Stimulated activated CD8-positive, alpha-beta memory T cell treated with anti-CD3 and anti-CD28 coated beads, Interleukin-15, amount 100 ng/mL, for 48 hours (primary cell): ENCODE results near the gene ETAA1.

ENCODE experiments used
- DNase-seq, 2 donors: peaks; one replicate each; pipeline ENCODE4 v3.0.0-alpha.2; 2020; ENCODE audit warnings: low read depth in 2 of 2

Gene ETAA1

GRCh38 chr2:67397143-67397986 lies at the start of gene ETAA1:
TSS of gene ETAA1 (plus strand) at chr2:67397333. CDS start at chr2:67397449, 116 bp downstream.
- peak; percentile 87 for DNase-seq

GRCh38 chr2:67366832-67367412 lies 30.2 kb upstream of the ETAA1 start:
- DNase-seq, result no peak

- DNase-seq, result no peak
Measured at GRCh38 chr2:67374481-67374880, 22.7 kb upstream of the ETAA1 start.

DNA sequence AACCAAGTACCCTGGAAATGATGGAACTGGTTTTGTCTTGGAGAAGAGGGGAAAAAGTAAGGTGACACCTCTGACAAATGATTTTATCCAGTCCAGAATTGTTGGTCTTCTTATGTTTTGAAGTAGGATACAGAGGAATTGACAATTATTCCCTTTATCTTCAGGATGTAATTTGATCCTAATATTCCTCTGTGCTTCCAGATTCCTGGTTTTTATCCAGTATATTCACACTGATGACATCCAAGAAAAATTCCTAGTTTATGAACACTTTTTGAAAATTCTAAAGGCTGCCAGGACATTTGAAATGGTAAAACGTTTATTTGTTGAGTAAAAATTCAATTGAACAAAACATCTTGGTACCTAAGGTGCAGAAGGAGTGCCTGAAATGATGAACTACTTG lies 22.2 kb upstream of the ETAA1 start:
- DNase-seq, result no peak

DNA sequence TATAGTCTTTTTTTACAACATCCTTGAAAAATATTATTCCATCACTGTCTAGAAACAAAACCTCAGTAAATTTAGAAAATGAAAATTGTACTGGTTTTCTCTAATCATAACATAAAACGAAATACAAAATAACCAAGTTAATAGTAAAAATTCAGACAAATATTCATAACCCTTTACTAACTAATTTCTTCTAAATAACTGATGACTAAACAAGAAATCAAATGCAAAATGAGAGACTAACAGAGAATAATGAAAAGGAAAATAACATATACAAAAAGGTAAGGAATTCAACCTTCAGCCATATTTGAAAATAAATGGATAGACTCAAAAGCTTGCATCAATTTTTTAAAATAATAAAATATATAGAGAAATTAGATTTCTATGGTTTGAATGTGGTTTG lies 18.6 kb upstream of the ETAA1 start:
- DNase-seq, result no peak

DNA sequence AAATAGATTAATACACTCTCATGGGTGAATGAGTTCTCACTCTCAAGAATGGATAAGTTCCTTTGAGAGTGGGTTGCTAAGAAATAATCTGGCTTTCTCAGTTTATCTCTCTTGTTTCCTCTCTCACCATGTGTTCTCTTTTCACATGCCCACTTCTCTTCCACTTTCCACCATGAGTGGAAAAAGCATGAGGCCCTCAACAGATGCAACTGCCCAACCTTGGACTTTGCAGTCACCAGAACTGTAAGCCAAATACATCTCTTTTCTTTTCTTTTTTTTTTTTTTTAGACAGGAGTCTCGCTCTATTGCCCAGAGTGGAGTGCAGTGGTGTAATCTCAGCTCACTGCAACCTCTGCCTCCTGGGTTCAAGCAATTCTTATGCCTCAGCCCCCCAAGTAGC lies 18.1 kb upstream of the ETAA1 start:
- DNase-seq, result no peak

- DNase-seq, result no peak
Measured at GRCh38 chr2:67384123-67384822, 12.9 kb upstream of the ETAA1 start.

DNA sequence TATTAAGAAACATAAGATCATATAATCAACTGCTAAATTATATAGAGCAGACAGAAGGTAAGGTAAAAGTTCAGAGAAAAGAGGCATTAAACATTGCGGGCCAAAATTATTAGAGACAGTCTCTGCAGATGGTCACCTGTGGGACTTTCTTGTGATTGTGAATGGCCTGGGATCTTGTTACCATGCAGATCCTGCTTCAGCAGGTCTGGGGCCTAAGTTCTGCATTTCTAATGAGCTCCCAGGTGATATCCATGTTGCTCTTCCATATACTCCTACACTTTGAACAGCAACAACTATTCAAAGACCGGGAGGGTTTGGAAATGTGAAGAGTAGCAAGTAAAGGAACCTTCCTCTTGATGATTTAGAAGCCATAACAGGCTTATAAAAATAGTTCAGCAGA lies 8.5 kb upstream of the ETAA1 start:
- DNase-seq, result no peak

GRCh38 chr2:67389286-67389685 lies 7.8 kb upstream of the ETAA1 start:
- no peak for DNase-seq

GRCh38 chr2:67389788-67390187 lies 7.3 kb upstream of the ETAA1 start:
- no peak for DNase-seq

DNA sequence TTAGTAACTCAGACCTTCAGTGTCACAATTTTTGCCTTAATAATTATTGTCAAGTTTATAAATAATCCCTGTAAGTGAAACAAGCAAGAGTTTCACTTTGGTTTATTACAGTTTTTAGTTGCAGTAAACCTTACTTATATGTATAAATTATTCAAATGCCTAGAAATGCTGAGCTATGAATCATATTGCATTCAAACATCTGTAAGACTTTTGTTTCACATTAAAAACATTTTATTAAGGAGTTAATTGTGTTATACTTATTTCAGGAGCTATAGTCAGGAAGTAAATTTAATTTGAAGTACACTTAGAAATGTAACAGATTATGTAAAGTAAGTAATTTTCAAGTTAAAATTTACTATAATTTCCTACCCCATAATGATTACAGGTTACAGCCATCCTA lies 3.9 kb upstream of the ETAA1 start:
- no peak for DNase-seq

DNA sequence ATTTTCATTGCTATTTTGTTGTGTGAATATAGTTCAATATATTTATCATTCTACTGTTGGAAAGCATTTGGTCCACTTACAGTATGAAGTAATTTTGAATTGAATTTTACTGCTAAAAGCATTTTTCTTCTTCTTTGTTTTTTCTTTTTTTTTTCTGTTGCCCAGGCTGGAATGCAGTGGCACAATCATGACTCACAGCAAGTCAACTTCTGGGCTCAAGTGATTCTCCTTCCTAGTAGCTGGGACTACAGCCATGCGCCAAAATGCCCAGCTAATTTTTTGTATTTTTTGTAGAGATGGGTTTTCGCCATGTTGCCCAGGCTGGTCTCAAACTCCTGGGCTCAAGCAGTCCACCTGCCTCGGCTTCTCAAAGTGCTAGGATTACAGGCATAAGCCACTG lies 2.4 kb upstream of the ETAA1 start:
- DNase-seq, result no peak

DNA sequence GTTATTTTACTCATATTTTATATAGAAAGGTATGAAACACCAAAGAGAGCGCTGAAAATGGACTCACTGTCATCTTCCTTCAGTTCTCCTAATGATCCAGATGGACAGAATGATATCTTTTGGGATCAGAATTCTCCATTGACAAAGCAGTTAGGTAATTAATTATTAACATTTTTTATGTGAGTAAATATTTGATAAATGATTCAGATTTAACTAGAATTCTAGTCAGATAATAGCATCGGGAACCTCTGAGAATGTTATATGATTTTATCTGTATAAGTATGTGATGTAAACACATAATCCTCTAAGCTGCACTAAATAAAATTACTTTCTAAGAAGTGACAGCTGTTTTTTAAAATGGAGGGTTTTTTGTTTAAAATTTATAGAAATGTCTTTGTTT lies 2.0 kb downstream of the ETAA1 start:
- DNase-seq, result no peak

- no peak for DNase-seq
Measured at GRCh38 chr2:67399831-67400489, 2.8 kb downstream of the ETAA1 start.

DNA sequence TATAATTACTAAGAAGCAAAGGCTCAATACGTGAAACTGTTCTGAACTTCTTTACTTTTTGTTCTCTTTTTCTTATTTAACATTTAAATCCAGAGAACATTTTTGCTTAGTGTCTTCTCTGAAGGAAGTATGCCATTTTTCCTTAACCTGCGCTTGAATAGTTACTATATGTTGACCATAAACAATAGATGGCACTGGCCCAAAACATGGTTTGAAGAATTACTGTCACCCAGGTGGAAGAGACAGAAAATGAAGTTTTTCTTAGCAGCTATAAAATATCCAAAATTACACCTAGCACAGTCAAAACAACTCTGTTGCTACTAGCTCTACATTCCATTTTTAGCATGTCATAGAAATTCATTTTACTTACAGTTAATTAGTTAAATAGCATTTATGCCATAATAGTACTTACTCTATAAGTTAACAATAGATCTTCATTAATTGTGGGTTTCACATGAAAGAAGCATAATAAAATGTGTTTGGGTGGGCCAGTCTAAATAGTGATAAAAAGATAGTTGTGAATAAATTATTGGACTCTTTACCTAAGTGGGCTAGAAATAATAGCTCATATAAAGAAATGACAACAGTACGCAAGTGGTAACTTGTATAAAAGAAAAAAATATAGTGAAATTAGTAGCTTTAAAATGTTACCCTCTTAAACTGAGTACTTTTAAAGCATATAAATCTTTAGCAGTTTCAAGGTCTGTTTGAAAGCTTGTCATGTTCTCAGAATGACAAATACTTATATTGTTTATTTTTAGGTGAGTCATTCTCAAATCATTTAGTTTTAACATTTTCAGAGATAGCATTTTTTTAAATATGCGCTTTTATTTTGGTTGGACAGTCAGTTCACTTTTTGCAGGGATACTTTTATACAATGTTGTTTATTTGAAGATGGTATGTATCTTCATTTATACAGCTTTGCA lies 3.7 kb downstream of the ETAA1 start:
- DNase-seq, result no peak

GRCh38 chr2:67408346-67408745 lies 11.2 kb downstream of the ETAA1 start:
- DNase-seq, result no peak

- DNase-seq, result no peak
Measured at GRCh38 chr2:67412424-67412823, 15.3 kb downstream of the ETAA1 start.

- no peak for DNase-seq
Measured at GRCh38 chr2:67414867-67415266, 17.7 kb downstream of the ETAA1 start.

GRCh38 chr2:67416136-67416535 lies 19.0 kb downstream of the ETAA1 start:
- no peak for DNase-seq

DNA sequence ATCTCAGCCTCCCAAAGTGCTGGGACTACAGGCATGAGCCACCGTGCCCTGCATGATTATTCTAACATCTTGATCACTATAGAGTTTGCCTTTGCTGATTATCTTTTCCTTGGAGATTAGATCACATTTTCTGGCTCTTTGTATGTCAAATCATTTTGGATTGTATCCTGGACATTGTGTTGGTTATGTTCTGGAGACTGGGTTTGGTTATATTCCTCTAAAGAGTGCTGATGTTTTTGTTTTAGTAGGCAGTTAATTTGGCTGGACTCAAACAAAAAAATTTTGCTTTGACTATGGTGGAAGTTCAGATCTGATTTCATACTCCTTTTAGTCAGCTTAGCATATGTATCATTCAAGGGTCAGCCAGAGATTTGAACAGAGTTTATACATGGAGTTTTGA lies 26.4 kb downstream of the ETAA1 start:
- DNase-seq, result no peak

- DNase-seq, result no peak
Measured at GRCh38 chr2:67436221-67436620, 39.1 kb downstream of the ETAA1 start.
